H9 (cell line): Measurements from ENCODE around the gene POLDIP3. TPM values are rescaled to one million over a fixed set of nuclear protein-coding genes. Genes with fewer than 3 reads are reported as not detected.

Experiments used
- DNase-seq: peaks from one replicate; pipeline ENCODE4 v3.0.0-alpha.2; 2017
- H2AFZ ChIP-seq: one replicate; pipeline ENCODE4 v1.6.1; 2013; ENCODE audit warnings: mild to moderate bottlenecking, low read length, control low read depth, moderate library complexity
- H2AK5ac ChIP-seq: 2 replicates; pipeline ENCODE4 v1.6.1; 2013; ENCODE audit warnings: low read length, control low read depth, mixed read lengths; ENCODE audit not compliant: insufficient read length
- H2BK120ac ChIP-seq: one replicate; pipeline ENCODE4 v1.6.1; 2013; ENCODE audit warnings: low read depth, mild to moderate bottlenecking, low read length, control low read depth, inconsistent platforms; ENCODE audit not compliant: poor library complexity, severe bottlenecking
- H2BK12ac ChIP-seq: 2 replicates; pipeline ENCODE4 v1.6.1; 2013; ENCODE audit warnings: low read length, control low read depth, mixed read lengths, low read depth; ENCODE audit not compliant: insufficient read length
- H2BK15ac ChIP-seq: 2 replicates; pipeline ENCODE4 v1.6.1; 2013; ENCODE audit warnings: low read depth, low read length, control low read depth
- H2BK20ac ChIP-seq: one replicate; pipeline ENCODE4 v1.6.1; 2013; ENCODE audit warnings: low read depth, mild to moderate bottlenecking, low read length, control low read depth, inconsistent platforms; ENCODE audit not compliant: poor library complexity, severe bottlenecking
- H2BK5ac ChIP-seq: 2 replicates; pipeline ENCODE4 v1.6.1; 2013; ENCODE audit warnings: low read length, control low read depth, mixed read lengths; ENCODE audit not compliant: insufficient read length
- H3K14ac ChIP-seq: 2 replicates; pipeline ENCODE4 v1.6.1; 2013; ENCODE audit warnings: low read length, control low read depth; ENCODE audit not compliant: insufficient read depth
- H3K18ac ChIP-seq: 2 replicates; pipeline ENCODE4 v1.6.1; 2013; ENCODE audit warnings: low read depth, mild to moderate bottlenecking, mixed read lengths, low read length, control low read depth; ENCODE audit not compliant: insufficient read length
- H3K23ac ChIP-seq: 2 replicates; pipeline ENCODE4 v1.6.1; 2013; ENCODE audit warnings: low read length, control low read depth, mixed read lengths, low read depth; ENCODE audit not compliant: insufficient read length
- H3K23me2 ChIP-seq: 2 replicates; pipeline ENCODE4 v1.6.1; 2013; ENCODE audit warnings: low read depth, mild to moderate bottlenecking, mixed read lengths, low read length, control low read depth; ENCODE audit not compliant: insufficient read length, poor library complexity, severe bottlenecking
- H3K27ac ChIP-seq: 2 replicates; pipeline ENCODE4 v1.5.1; 2013; ENCODE audit warnings: low read length, control low read depth, mixed read lengths, low read depth; ENCODE audit not compliant: insufficient read length
- H3K27me3 ChIP-seq: 2 replicates; pipeline ENCODE4 v1.6.1; 2013; ENCODE audit warnings: low read length, control low read depth, inconsistent platforms; ENCODE audit not compliant: insufficient read depth
- H3K4ac ChIP-seq: 2 replicates; pipeline ENCODE4 v1.6.1; 2013; ENCODE audit warnings: low read depth, mild to moderate bottlenecking, control low read depth, inconsistent platforms, low read length, moderate library complexity
- H3K4me1 ChIP-seq: 2 replicates; pipeline ENCODE4 v1.6.1; 2013; ENCODE audit warnings: low read length, control low read depth, inconsistent platforms; ENCODE audit not compliant: insufficient read depth
- H3K4me2 ChIP-seq: 2 replicates; pipeline ENCODE4 v1.6.1; 2013; ENCODE audit warnings: low read length, control low read depth, mixed read lengths; ENCODE audit not compliant: insufficient read length, insufficient read depth
- H3K56ac ChIP-seq: 2 replicates; pipeline ENCODE4 v1.6.1; 2013; ENCODE audit warnings: low read depth, mild to moderate bottlenecking, mixed read lengths, low read length, control low read depth; ENCODE audit not compliant: insufficient read length
- H3K79me1 ChIP-seq: 2 replicates; pipeline ENCODE4 v1.6.1; 2013; ENCODE audit warnings: low read depth, mild to moderate bottlenecking, moderate library complexity, low read length, control low read depth, inconsistent platforms; ENCODE audit not compliant: insufficient read depth, poor library complexity, severe bottlenecking
- H3K79me2 ChIP-seq: 2 replicates; pipeline ENCODE4 v1.6.1; 2013; ENCODE audit warnings: low read length, control low read depth, inconsistent platforms; ENCODE audit not compliant: insufficient read depth
- H3K9ac ChIP-seq: 2 replicates; pipeline ENCODE4 v1.6.1; 2013; ENCODE audit warnings: low read length, control low read depth, mixed read lengths; ENCODE audit not compliant: insufficient read length; ENCODE audit errors: extremely low read depth
- H3K9me3 ChIP-seq: one replicate; pipeline ENCODE4 v1.6.1; 2013; ENCODE audit warnings: low read depth, low read length, inconsistent platforms; ENCODE audit not compliant: control insufficient read depth
- H3T11ph ChIP-seq: one replicate; pipeline ENCODE4 v1.6.1; 2013; ENCODE audit warnings: mild to moderate bottlenecking, low read length, control low read depth, inconsistent platforms
- H4K20me1 ChIP-seq: one replicate; pipeline ENCODE4 v1.6.1; 2013; ENCODE audit not compliant: control insufficient read depth, insufficient read length, insufficient read depth
- H4K5ac ChIP-seq: 2 replicates; pipeline ENCODE4 v1.6.1; 2013; ENCODE audit warnings: low read depth, mild to moderate bottlenecking, mixed read lengths, low read length, control low read depth; ENCODE audit not compliant: insufficient read length
- H4K8ac ChIP-seq: replicated peaks from 2 replicates; pipeline ENCODE4 v1.6.1; 2013; ENCODE audit warnings: low read length, control low read depth, mixed read lengths, low read depth; ENCODE audit not compliant: insufficient read length
- H4K91ac ChIP-seq: 2 replicates; pipeline ENCODE4 v1.6.1; 2013; ENCODE audit warnings: low read depth, mild to moderate bottlenecking, moderate library complexity, mixed read lengths, low read length, control low read depth; ENCODE audit not compliant: insufficient read length
- H3K27ac Mint-ChIP-seq, 3 experiments: 2 replicates in 2 of 3; 3 replicates in 1 of 3; pipeline ENCODE4 v1.8.0; 2020 to 2021; ENCODE audit warnings: mixed read lengths in 3 of 3, mild to moderate bottlenecking in 1 of 3, moderate library complexity in 1 of 3
- H3K27me3 Mint-ChIP-seq: 2 replicates; pipeline ENCODE4 v1.8.0; 2021; ENCODE audit warnings: low read depth, mild to moderate bottlenecking, moderate library complexity, mixed read lengths
- H3K36me3 Mint-ChIP-seq, 3 experiments: 2 replicates in 2 of 3; 3 replicates in 1 of 3; pipeline ENCODE4 v1.8.0; 2020 to 2021; ENCODE audit warnings: low read depth in 3 of 3, mixed read lengths in 3 of 3; ENCODE audit not compliant: insufficient read depth in 1 of 3
- H3K4me1 Mint-ChIP-seq, 2 experiments: 2 replicates each; pipeline ENCODE4 v1.8.0; 2020; ENCODE audit warnings: mixed read lengths in 2 of 2
- H3K4me3 Mint-ChIP-seq, 2 experiments: 2 replicates in 1 of 2; 3 replicates in 1 of 2; pipeline ENCODE4 v1.8.0; 2020 to 2021; ENCODE audit warnings: mild to moderate bottlenecking in 2 of 2, mixed read lengths in 2 of 2, moderate library complexity in 1 of 2
- H3K9me3 Mint-ChIP-seq, 2 experiments: 2 replicates in 1 of 2; 3 replicates in 1 of 2; pipeline ENCODE4 v1.8.0; 2020; ENCODE audit warnings: mild to moderate bottlenecking in 2 of 2, mixed read lengths in 2 of 2, moderate library complexity in 1 of 2
- WGBS: extraction: QIAGEN DNeasy Blood & Tissue Kit; methylation state at CpG from one replicate; pipeline ENCODE4 v1.1.7; 2013; ENCODE audit warnings: missing lambda C conversion rate, low lambda C conversion rate, mixed read lengths; ENCODE audit not compliant: insufficient read length; ENCODE audit errors: extremely low coverage; 5-methylcytosine and 5-hydroxymethylcytosine counted together
- total RNA-seq: library from RNA; stranded (reverse); gene quantifications from 2 replicates; pipeline ENCODE4 v1.2.1, GENCODE V29; 2021
- TF ChIP-seq, protein P1 (sequence below): fragments of 200-600 bp; sonication (generic); conservative IDR thresholded peaks from 3 replicates; pipeline ENCODE4 v1.8.0; 2021; ENCODE audit warnings: antibody characterized with exemption, mild to moderate bottlenecking

The POLDIP3 gene
- total RNA-seq, 1 experiment from 2014 or later, result 90.8 TPM

DNA sequence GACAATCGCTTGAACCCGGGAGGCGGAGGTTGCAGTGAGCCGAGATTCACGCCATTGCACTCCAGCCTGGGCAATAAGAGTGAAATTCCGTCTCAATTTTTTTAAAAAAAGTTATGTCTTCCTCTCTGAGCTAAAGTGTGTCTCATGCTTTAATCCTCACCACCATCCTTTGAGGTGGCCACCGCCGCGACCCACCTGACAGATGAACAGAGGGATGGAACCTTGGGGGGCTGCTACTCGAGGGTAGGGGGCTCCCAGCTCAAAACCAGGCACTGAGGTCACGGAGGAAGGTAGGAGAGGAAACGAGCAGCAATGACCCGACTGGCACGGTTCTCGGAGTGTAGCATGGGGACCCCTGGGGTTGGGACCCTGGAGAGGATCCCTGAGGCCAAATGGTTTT is 10.7 kb upstream of the POLDIP3 start:
- Histone ChIP-seq H2BK120ac (no peak overlapping the region), H3K23me2 (no peaks in the 10 kb centered on the region), H3K27ac (no peak overlapping the region), H3K4ac (no peak overlapping the region), H3K9ac (no peak overlapping the region), H3K56ac (no peak overlapping the region), H3K14ac (no peak overlapping the region), H3K79me1 (no peaks in the 10 kb centered on the region), H3K23ac (no peak overlapping the region), H2BK15ac (no peak overlapping the region), H2BK12ac (no peak overlapping the region), H2BK5ac (no peak overlapping the region), H3K4me1 (no peaks in the 10 kb centered on the region), H4K20me1 (no peaks in the 10 kb centered on the region), H3K27me3 (no peaks in the 10 kb centered on the region), H3K4me2 (no peak overlapping the region), H3K9me3 (no peaks in the 10 kb centered on the region), H4K5ac (no peak overlapping the region), H3K18ac (no peak overlapping the region), H3T11ph (no peak overlapping the region), H2BK20ac (no peak overlapping the region), H4K91ac (no peak overlapping the region), H2AFZ (no peak overlapping the region), H3K79me2 (no peaks in the 10 kb centered on the region), H4K8ac (no peak overlapping the region), H2AK5ac (no peak overlapping the region)
- Mint-ChIP-seq H3K9me3 (no peaks in the 10 kb centered on the region), H3K27me3 (no peaks in the 10 kb centered on the region), H3K27ac (no peak overlapping the region), H3K36me3 (peaks cover 5 to 49% (median 39%) of the 10 kb centered on the region in 3 experiments), H3K4me1 (peaks cover 3 to 10% of the 10 kb centered on the region in 2 experiments; a peak in 3 of 4 replicates), H3K4me3 (no peak overlapping the region)
- no peak for DNase-seq
- TF ChIP-seq, protein P1, sequence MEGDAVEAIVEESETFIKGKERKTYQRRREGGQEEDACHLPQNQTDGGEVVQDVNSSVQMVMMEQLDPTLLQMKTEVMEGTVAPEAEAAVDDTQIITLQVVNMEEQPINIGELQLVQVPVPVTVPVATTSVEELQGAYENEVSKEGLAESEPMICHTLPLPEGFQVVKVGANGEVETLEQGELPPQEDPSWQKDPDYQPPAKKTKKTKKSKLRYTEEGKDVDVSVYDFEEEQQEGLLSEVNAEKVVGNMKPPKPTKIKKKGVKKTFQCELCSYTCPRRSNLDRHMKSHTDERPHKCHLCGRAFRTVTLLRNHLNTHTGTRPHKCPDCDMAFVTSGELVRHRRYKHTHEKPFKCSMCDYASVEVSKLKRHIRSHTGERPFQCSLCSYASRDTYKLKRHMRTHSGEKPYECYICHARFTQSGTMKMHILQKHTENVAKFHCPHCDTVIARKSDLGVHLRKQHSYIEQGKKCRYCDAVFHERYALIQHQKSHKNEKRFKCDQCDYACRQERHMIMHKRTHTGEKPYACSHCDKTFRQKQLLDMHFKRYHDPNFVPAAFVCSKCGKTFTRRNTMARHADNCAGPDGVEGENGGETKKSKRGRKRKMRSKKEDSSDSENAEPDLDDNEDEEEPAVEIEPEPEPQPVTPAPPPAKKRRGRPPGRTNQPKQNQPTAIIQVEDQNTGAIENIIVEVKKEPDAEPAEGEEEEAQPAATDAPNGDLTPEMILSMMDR, result no peak
- WGBS, result no CpG with 5 or more reads among the region's 15 CpGs
